Measurements from ENCODE around the gene PDE9A.

The PDE9A gene

GRCh38 chr21:42650033-42650370, 3.4 kb upstream of the PDE9A start:
- Mint-ChIP-seq H3K36me3 (ENCODE audit: insufficient read depth) (peaks cover 2% of the 10 kb centered on the region), H3K27me3 (peaks cover 46% of the 10 kb centered on the region), H3K4me1 (peaks cover 7% of the 10 kb centered on the region), H3K9me3 (no peaks in the 10 kb centered on the region), H3K27ac (ENCODE audit: low read depth) (no peak overlapping the region), H3K4me3 (no peak overlapping the region)
- no peak for DNase-seq (ENCODE audit: low spot score in 2 of 2)
- no peak for ATAC-seq (replicated peaks; ENCODE audit: extremely low read depth, poor library complexity, severe bottlenecking)

DNA sequence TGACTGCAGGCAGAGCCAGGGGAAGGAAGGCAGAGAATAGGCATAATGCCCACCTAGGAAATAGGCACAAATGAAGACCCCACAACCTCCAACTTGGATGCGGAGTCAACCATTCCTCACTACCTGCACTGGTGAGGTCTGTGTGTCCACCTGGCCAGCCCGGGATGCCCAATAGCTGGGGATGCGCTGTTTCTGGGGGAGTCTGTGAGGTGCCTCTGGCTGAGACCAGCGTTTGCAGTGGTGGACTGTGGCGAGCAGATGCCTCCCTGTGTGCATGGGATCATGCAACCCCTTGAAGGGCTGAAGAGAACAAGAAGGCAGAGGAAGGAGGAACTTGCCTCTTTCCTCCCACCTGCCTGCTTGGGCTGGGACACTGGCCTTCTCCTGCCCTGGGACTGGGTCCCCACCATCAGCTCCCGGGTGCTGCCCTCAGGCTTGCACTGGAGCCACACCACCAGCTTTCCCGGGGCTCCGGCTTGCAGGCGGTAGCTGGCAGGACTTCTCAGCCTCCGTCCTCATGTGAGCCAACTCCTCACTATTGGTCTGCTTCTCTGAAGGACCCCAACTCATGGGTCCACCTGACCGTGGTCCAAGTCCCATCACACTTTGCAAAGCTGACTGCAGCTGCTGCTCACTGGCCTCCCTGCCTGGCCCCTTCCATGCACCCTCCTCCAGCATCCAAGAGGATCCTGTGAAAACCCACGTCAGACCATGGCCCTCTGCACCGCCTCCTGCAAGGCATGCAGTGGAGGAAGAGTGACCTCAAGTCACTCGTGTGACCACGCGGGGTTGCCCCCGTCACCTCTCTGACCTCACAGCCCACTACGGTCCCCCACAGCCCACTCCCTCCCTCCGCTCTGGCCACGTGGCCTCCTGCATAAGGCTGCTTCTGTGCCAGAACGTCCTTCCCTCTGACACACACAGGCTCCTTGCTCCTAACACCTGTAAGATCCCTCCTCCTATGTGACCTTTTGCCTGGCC, 2.7 kb upstream of the PDE9A start:
- Mint-ChIP-seq H3K36me3 (ENCODE audit: insufficient read depth) (peaks cover 2% of the 10 kb centered on the region), H3K9me3 (no peaks in the 10 kb centered on the region), H3K4me1 (peaks cover 11% of the 10 kb centered on the region), H3K27ac (ENCODE audit: low read depth) (no peak overlapping the region), H3K27me3 (peaks cover 53% of the 10 kb centered on the region), H3K4me3 (no peak overlapping the region)
- ATAC-seq (replicated peaks; ENCODE audit: extremely low read depth, poor library complexity, severe bottlenecking) = no peak
- no peak for DNase-seq (ENCODE audit: low spot score in 2 of 2)

DNA sequence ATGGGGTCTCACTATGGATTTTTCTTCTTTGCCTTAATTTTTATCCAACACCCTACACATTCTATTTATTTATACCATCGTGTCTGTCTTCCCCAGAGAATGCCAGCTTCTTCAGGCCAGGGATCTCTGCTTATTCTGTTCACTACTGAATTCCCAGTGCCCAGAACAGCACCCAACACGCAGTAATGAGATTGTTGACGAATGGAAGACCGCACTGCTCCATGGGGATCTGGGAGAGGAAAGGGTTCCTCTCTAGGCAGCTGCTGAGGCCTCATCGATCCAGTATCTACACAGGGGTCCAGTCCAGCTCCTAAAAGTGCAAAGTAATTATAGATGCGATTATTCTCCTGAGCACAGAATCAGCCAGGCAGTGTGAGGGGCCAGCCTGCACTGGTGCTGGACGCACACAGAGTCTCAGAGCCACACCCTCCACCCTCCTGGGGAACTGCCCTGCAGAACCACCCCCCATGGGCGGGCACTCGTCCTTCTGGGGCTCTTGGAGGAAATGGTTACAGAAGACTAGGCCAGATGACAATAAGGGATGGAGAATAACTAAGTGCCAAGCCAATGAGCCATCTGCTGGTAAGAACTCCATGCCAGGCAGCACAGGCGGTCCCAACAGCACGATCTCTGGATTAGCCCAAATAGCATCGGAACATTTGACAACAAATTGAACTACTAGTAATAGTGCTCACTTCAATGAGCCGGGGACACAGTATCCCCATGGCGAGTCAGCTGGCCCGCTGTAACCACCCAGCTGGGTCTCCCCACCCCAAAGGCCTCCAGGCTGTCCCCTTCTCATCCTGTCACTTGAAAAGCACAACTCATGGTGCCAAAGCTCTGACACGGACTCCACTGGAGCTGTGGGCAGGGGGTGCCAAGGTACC, 1.7 kb upstream of the PDE9A start:
- Mint-ChIP-seq H3K9me3 (no peaks in the 10 kb centered on the region), H3K4me3 (peak overlapping the region; percentile 23), H3K36me3 (ENCODE audit: insufficient read depth) (peaks cover 2% of the 10 kb centered on the region), H3K27me3 (peaks cover 63% of the 10 kb centered on the region), H3K4me1 (peaks cover 16% of the 10 kb centered on the region), H3K27ac (ENCODE audit: low read depth) (no peak overlapping the region)
- no peak for ATAC-seq (replicated peaks; ENCODE audit: extremely low read depth, poor library complexity, severe bottlenecking)
- DNase-seq (ENCODE audit: low spot score in 2 of 2) = no peak

- Mint-ChIP-seq H3K4me1 (peaks cover 16% of the 10 kb centered on the region), H3K9me3 (no peaks in the 10 kb centered on the region), H3K27ac (ENCODE audit: low read depth) (no peak overlapping the region), H3K36me3 (ENCODE audit: insufficient read depth) (peaks cover 2% of the 10 kb centered on the region), H3K4me3 (peak overlapping the region; percentile 81), H3K27me3 (peaks cover 66% of the 10 kb centered on the region)
- DNase-seq (ENCODE audit: low spot score in 2 of 2) = no peak
- no peak for ATAC-seq (replicated peaks; ENCODE audit: extremely low read depth, poor library complexity, severe bottlenecking)
Measured at GRCh38 chr21:42652527-42653230, 742 bp upstream of the PDE9A start.

- Mint-ChIP-seq H3K4me3 (peak overlapping the region; percentile 45), H3K36me3 (ENCODE audit: insufficient read depth) (peaks cover 2% of the 10 kb centered on the region), H3K9me3 (no peaks in the 10 kb centered on the region), H3K27me3 (peaks cover 71% of the 10 kb centered on the region), H3K4me1 (peaks cover 16% of the 10 kb centered on the region), H3K27ac (ENCODE audit: low read depth) (no peak overlapping the region)
- ATAC-seq (replicated peaks; ENCODE audit: extremely low read depth, poor library complexity, severe bottlenecking) (no peak), DNase-seq (ENCODE audit: low spot score in 2 of 2) (no peak)
Measured at GRCh38 chr21:42654179-42654912, 925 bp downstream of the PDE9A start.

GRCh38 chr21:42654913-42655795, 1.7 kb downstream of the PDE9A start:
- peak overlapping the region; percentile 45 for H3K4me3 Mint-ChIP-seq
- H3K27me3 Mint-ChIP-seq = peaks cover 66% of the 10 kb centered on the region
- H3K9me3 Mint-ChIP-seq = no peaks in the 10 kb centered on the region

DNA sequence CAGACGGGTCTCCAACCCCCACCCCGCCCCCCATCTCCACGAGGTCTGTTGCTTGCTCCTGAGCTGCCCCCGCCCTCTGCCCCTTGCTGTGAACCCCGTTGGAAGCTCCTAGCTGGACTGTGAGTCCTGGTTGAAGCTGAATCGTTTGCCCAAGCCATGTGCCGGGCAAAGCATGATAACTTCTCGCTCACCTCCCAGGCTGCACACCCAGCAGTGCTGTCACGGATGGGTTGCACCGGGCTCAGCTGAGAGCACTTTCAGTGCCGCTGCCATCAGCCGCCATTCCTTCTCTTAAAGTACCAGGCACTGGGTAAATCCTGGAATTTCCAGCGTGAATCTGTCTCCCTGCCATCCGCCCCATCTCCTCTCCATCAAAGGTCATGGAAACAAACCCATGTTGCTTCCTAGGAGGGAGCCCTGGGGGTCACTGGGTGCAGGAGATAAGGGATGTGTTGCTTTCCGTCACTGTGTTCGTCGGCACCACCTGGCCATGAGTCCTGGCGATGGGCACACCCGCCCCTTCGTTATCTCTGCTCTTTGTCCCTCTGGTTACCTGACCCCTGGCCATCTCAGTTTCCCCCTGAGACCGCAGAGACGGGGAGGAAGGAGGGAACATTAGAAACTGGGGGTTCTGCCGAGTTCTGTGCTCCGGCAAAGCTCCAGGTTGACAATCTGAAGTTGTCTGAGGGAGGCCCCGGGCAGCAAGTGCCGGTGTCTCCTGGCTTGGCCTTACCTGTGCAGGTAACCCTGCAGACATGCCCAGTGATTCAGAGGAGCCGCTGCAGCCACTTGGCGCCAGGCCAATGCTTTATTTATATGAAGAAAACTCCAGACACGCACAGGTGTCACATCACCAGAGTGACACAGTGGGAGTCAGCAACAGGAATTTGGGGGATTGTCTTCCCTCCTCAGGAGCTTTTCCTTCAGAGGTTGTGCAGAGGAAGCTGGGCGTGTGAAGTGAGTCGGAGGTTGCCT, 2.7 kb downstream of the PDE9A start:
- no peaks in the 10 kb centered on the region for H3K9me3 Mint-ChIP-seq
- peaks cover 16% of the 10 kb centered on the region for H3K4me1 Mint-ChIP-seq
- no peak for ATAC-seq (replicated peaks; ENCODE audit: extremely low read depth, poor library complexity, severe bottlenecking)
- H3K27me3 Mint-ChIP-seq = peaks cover 61% of the 10 kb centered on the region
- peaks cover 2% of the 10 kb centered on the region for H3K36me3 Mint-ChIP-seq (ENCODE audit: insufficient read depth)
- H3K4me3 Mint-ChIP-seq = no peak overlapping the region
- no peak for DNase-seq (ENCODE audit: low spot score in 2 of 2)
- H3K27ac Mint-ChIP-seq (ENCODE audit: low read depth) = no peak overlapping the region

More at GRCh38 chr21:42654913-42655795, 1.7 kb downstream of the PDE9A start:
- Mint-ChIP-seq H3K4me1 (peaks cover 16% of the 10 kb centered on the region), H3K36me3 (ENCODE audit: insufficient read depth) (peaks cover 2% of the 10 kb centered on the region), H3K27ac (ENCODE audit: low read depth) (no peak overlapping the region)
- DNase-seq (ENCODE audit: low spot score in 2 of 2) (no peak), ATAC-seq (replicated peaks; ENCODE audit: extremely low read depth, poor library complexity, severe bottlenecking) (no peak)

GRCh38 chr21:42656872-42657271, 3.5 kb downstream of the PDE9A start:
- no peak overlapping the region for H3K4me3 Mint-ChIP-seq
- no peak overlapping the region for H3K27ac Mint-ChIP-seq (ENCODE audit: low read depth)
- H3K4me1 Mint-ChIP-seq = peaks cover 16% of the 10 kb centered on the region
- H3K9me3 Mint-ChIP-seq = no peaks in the 10 kb centered on the region
- peaks cover 2% of the 10 kb centered on the region for H3K36me3 Mint-ChIP-seq (ENCODE audit: insufficient read depth)
- ATAC-seq (replicated peaks; ENCODE audit: extremely low read depth, poor library complexity, severe bottlenecking) = no peak
- DNase-seq (ENCODE audit: low spot score in 2 of 2) = no peak
- peaks cover 53% of the 10 kb centered on the region for H3K27me3 Mint-ChIP-seq

DNA sequence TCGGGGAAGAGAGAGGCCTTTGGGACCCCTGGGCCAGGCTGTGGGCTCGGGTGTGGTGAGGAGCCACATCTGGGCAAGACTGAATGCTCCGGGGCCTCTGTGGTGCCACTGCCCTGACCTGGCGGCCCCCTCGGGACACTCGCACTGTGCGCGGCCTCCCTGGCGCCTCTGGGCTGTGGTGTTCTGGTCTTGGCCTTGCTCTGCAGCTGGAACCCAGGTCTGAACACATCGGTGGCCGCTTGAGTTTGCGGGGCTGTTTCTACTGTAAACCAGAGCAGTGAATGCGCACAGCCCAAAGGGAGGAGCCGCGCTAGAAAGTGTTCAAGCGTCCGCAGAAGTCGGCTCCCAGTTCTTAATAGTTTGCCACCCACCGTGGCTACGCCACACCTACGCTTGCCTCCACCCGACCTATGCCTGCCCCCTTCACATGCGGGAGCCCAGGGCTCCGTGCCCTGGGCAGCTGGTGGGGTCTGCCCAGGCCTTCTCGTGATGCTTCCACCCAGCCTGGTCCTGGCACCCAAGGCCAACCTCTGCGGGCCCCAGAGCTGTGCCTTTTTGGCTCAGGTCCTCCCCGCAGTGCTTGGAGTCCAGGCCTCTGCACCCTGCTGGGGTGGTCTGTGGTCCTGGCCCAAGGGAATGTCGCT, 4.4 kb downstream of the PDE9A start:
- Mint-ChIP-seq H3K4me3 (no peak overlapping the region), H3K4me1 (peaks cover 16% of the 10 kb centered on the region), H3K9me3 (no peaks in the 10 kb centered on the region), H3K36me3 (ENCODE audit: insufficient read depth) (peaks cover 2% of the 10 kb centered on the region), H3K27ac (ENCODE audit: low read depth) (no peak overlapping the region), H3K27me3 (peaks cover 44% of the 10 kb centered on the region)
- ATAC-seq (replicated peaks; ENCODE audit: extremely low read depth, poor library complexity, severe bottlenecking) (no peak), DNase-seq (ENCODE audit: low spot score in 2 of 2) (no peak)
